HG03175 (cell line): ENCODE measurements around the gene XCL2.
"Not testable (repeated sequence)": the region's sequence is repeated elsewhere in the genome, so short reads cannot be mapped to it uniquely, and the experiment has no call there.

Source experiments
- ATAC-seq: cut with Tn5 transposase; IDR thresholded peaks from one replicate; pipeline ENCODE4 v1.9.1; 2021; ENCODE audit warnings: mild to moderate bottlenecking, moderate library complexity; ENCODE audit not compliant: unreplicated experiment

The XCL2 gene, protein sequence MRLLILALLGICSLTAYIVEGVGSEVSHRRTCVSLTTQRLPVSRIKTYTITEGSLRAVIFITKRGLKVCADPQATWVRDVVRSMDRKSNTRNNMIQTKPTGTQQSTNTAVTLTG

DNA sequence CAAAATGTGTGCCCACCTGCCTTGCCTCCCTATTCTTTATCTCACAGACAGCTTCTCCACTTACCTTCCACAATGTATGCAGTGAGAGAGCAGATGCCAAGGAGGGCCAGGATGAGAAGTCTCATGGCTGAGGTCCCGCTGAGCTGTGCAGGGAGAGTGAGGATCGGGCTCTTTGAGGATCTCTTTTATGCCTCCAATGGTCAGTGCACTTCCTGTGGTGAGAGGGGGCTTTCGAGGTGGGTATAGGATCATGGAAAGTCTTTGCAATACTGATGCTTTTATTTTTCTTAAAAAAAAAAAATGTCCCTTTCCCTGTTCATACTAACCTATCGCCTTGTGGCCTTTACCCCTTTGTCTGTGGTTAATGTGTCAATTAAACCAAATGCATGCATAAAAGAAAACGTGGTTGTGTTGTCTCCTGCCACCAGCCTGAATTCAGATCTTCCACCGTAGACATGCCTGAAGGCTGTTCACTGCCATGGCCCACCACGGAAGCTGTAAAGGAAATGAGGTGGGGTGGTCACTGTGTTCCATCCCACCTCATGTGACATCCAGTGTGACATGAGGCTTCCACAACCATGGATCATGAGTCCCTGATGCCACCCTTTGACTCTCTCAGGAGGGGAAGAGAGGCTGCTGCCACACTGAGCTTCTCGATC lies at the start of gene XCL2:
Gene XCL2, minus strand, starts transcription at position 158 of the 659 bp plus-strand sequence. Its CDS starts 33 bp downstream, at position 125.
- not testable (repeated sequence) for ATAC-seq

DNA sequence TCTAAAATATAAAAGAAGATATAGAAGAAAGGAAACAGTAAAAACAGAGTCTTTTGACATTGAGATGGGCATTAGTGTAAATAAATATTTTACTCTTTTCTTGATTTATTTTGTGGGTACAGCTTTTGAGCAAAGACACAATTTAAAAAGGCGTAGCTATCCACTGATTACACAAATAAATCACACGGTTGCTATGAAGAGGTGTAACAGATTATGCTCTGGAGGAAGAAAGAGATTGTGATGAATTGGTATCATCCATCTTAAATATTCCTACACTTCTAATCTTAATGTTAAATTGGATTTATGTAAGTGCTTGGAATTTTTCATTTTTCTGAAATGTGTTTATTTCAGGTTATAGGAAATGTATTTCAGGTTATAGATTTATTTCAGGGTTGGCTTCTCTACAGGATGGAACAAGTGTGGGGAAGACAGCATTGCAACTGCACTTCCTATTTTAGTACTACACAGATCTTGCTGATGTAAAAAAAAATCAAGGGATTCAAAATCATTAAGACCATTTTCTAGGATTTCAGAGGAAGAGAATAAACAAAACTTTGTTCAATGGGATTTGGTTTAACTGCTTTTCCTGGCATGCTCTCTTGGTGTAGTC lies 47.9 kb upstream of the XCL2 start:
- ATAC-seq = no peak

DNA sequence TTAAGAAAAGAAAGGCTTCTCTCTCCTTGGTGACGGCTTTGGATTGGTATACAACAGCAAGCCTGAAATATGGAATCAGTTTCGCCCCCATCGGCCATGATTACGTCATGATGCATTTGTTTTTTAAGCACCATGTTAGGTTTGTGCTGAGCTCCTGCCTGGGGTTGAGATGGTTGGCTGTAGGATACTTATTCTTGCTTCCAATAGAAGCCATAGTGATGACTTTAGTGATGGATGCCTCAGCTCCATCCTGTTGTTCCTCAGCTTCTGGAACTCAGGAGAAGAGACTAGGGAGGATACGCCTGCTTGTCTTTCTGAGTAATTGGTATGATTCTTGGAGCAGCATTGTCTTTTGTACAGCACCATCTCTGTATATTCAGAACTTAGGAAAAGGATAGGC lies 47.3 kb upstream of the XCL2 start:
- ATAC-seq = no peak

DNA sequence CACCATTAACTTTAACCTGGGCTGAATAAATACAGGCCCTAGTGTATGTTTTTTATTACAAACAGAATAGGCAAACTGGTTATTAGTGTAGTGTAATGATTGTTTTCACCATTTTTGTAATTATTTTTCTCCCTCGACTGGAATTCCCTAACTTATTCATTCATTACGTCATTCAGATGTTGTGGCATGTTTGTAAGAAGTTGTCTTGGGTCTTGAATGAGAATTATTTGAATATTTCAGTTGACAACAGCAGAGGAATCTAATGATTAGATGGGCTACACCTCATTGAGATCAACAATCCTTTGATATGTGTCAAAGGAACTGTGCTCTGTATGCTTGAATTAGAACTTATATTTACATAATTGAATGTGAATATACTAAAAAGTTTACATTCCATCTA lies 45.4 kb upstream of the XCL2 start:
- no peak for ATAC-seq

DNA sequence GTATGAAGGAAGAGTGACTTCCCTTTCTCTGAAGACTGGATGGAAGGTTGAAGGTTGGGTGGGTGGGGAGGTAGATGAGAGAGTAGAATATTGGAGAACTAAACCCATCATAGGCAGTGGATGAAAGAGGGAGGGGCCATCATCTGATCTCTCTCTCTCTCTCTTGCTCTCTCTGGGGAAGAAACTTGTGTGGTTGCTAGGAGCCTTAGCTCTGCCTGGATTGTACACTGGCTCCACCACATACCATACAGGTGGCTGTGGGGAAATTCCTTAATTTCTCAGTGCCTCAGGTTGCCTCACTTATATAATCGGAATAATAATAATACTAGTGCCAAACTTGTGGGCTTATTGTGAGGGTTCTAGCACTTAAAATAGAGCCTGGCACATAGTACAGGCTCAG lies 42.1 kb upstream of the XCL2 start:
- ATAC-seq = no peak

DNA sequence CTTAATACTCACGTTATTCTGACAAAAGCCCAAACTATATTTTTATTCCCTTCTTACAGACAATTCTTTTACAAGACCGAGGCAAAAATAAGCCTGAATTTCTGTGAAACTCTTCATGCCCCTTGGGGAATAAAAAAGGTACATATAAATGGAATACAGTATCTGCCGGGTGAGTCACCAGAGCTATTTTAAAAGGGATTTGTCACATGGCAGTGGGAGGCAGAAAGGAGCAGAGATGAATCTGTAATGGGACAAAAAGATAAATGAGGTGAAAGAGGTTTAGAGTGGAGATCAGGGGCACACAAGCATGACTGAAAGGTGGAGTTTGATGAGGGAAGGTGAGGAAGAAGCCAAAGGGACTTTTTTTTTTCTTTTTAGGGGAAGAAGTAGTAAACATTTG lies 41.4 kb upstream of the XCL2 start:
- no peak for ATAC-seq

DNA sequence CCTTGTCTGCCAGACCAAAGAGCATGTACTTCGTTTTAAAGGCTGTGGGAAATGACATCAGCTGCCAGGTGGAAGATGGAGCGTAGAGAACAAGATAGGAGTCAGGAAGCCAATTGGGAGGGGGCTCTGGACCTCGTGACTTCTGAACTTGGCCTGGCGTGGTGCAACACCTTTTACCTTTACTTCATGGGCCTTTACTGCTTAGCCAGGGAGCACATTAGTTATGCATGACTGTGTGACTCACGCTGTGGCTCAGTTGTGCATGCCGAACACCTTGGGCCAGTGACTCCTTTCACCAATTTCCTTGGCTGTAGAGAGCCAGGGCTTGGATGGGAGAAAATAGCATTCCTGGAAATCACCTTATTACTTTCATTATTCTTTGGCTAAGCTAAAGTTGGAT lies 39.8 kb upstream of the XCL2 start:
- no peak for ATAC-seq

DNA sequence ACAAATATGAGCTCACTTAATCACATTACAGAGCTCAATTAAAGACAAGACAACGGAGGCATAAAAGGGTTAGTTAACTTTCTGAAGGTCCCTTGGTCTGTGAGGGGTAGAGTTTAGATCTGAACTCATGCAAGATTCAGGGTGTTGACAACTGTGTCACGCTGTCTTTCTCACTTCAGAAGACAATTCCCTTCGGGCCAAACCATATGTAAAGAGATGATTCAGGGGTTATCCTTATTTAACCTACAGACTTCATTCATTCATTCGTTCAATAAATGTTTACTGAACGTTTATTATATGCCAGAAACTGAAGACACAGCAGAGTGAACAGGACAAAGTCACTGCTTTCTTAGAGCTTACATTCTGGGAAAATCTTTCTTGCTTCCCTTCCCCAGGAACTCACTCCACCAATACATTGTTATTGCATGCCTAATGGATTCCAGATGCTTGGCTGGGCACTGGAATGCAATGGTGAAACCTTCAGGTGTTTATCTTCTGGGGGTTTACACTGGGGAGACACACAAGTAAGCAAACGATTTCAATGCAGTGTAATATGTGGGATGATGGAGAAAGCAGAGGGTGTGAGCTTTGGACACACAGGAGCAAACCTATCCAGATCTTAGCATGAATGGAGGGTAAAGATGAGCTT lies 39.0 kb upstream of the XCL2 start:
- no peak for ATAC-seq

DNA sequence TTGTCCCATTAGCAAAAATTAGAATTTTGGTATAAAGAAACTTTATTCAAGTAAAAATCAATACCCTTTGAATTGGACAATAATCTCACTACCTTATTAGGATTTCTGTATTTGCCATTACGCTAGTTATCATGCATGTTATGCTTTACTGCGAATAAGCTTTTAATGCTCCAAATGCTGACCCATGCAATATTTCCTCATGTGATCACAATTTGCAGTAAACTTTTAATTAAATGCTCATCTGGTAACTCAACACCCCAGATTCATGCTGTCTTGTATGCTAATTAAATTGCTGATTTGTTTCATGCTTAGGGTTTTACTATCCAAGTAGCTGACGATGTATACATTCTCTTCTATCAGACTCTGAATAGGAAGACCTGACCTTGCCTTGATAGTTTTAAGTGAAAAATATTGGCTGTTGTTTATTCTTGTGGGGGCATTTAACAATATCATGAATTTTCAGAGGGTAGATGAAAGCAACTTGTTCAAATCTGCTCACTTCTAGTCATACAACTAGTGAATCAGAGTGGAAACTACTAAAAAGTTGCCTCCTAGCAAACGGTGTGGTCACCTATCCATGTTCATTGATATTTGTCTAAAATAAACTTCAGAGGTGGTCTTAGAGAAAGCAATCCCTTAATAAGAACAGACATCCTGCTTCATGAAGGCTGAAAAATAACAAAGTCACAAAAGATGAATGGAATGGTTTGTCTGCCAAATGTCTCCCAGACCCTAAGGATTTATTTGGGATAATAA lies 38.2 kb upstream of the XCL2 start:
- no peak for ATAC-seq

DNA sequence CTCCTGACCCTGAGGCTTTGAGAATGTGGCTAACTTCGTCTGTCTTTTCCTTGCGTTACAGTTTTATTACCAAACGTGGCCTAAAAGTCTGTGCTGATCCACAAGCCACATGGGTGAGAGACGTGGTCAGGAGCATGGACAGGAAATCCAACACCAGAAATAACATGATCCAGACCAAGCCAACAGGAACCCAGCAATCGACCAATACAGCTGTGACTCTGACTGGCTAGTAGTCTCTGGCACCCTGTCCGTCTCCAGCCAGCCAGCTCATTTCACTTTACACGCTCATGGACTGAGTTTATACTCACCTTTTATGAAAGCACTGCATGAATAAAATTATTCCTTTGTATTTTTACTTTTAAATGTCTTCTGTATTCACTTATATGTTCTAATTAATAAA lies 37.2 kb upstream of the XCL2 start:
- not testable (repeated sequence) for ATAC-seq

DNA sequence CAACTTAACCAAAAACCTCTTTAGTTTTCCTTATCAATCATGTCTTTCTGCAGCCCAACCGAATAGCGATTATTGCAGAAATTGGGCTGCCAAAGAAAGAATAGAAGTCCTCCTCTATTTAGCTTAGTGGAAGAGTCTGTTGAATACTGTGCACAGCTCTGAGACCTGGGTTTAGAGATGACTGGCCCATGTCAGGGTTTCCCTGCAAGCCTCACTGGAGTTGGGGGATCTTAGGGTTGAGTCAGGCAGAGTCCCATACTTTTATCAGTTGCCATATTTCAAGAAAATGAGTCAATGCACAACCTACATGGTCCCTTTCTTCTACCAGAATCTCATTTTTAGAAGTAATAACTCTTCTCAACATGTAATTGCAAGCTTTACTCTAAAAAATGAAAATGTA lies 36.5 kb upstream of the XCL2 start:
- not testable (repeated sequence) for ATAC-seq

DNA sequence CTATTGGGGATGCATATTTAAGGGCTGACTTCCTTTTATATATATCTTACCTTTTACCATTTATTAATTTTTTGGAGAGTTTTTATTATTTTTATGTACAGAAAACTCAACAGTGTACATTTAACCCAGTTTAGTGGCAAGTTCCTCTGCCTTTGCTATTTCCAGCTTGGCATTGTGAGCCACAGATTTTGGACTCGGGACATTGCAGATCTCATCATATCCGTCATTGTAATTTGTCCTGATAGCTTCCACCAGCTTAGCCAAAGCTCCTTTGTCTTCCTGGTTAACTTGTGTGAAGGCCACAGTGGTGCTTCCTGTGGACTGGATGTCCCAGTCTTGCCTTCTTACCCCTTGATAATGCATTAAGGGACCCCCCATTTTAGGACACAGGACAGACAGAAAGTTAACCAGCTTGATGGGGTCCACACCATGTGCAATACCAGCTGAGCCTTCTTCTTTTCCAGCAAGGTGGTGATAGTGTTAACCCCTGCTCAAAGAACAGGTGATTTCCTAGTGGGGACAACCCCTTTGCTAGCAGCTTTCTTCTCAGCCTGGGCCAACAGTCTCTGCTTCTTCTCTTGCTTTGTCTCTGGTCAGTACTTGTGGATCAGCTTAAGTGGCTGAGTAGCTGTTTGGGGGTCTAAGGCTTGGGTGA lies 34.9 kb upstream of the XCL2 start:
- not testable (repeated sequence) for ATAC-seq

DNA sequence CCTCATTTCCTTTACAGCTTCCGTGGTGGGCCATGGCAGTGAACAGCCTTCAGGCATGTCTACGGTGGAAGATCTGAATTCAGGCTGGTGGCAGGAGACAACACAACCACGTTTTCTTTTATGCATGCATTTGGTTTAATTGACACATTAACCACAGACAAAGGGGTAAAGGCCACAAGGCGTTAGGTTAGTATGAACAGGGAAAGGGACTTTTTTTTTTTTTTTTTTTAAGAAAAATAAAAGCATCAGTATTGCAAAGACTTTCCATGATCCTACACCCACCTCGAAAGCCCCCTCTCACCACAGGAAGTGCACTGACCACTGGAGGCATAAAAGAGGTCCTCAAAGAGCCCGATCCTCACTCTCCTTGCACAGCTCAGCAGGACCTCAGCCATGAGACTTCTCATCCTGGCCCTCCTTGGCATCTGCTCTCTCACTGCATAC lies 32.5 kb upstream of the XCL2 start, which contains the start of gene XCL1:
Gene XCL1, plus strand, starts transcription at position 361 of the 444 bp plus-strand sequence. Its CDS starts 33 bp downstream, at position 394.
- not testable (repeated sequence) for ATAC-seq

DNA sequence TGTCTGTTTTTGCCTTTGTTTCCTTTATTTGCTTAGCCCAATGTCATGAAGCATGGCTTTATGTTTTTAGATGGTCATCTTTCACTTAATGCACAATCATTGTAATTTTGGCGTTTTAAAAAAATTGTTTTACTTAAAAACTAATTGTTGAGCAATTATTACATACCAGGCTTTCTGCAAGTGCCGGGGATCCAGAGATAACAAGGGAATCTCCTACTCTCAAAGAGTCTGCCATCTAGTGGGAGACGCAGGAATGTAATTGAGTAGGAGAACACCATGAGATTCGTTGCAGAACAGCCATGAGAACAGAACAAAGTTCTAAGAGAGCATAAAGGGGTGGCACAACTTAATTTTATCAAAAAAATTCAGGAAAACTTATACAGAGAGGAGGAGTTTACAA lies 30.4 kb upstream of the XCL2 start:
- not testable (repeated sequence) for ATAC-seq

DNA sequence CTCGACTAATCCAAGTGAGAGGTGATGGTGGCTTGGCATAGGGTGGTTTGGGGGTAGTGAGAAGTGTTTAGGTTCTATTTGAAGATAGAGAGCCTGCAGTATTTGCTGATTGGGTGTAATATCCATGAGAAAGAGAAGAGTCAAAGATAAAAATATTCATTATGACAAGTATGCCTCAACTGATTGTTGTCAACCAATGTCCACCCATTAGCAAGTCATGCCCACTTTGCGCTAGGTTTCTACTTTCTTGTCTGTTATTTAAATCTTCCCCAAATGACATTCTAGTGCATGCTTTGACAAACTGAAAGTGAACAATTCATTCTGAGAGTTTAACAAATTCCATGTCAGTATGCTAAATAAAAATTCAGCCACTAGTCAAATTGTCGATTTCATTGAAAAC lies 28.8 kb upstream of the XCL2 start:
- no peak for ATAC-seq

DNA sequence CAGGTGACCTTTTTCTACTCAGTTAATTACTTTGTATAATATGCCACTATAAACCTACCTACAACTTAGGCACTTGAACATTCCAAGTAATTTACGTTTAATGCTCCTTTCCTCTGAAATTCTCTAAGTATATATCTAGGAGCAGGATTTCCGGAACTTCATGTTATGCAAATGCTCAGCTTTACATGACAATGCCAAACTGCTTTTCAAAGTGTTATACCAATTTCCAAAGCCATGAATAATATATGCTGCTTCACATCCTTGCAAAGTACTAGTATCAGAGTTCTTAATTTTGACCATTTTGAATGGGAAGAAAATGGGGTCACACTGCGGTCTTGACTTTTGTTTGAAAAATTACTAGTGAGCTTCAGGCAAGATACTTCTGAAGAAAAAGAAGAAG lies 26.9 kb upstream of the XCL2 start:
- no peak for ATAC-seq

DNA sequence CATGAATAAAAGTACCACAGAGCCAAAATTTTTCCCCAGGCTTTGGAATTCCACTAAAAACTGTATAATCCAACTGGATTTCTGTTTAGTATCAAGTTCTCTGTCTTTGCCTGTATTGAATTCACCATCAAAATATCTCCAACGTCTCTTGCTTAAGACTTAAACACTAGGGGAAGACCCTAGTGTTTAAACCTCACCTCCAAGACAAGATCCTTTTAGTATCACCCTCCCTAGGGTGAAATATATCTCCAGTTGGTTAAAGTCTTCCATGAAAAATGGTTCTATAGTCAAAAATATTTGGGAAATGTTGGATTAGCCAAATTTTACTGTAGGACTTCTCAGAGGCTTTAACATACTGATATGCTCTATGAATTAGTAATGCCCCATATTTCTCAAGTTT lies 24.5 kb upstream of the XCL2 start:
- ATAC-seq = no peak

DNA sequence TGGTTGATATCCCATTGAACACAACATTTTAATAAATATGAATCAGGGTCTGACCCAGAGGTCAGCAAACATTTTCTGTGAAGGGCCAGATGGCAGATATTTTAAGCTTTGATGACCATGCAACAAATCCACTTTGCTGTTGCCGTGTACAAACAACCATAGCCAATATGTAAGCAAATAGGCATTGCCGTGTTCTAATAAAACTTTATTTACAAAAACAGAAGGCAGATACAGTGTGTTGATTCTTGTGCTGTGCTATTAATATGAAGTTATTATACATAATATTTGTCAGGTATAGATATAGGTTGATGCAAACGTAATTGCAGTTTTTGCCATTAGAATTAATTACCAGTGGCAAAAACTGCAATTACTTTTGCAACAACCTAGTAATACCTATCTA lies 23.8 kb upstream of the XCL2 start:
- no peak for ATAC-seq

DNA sequence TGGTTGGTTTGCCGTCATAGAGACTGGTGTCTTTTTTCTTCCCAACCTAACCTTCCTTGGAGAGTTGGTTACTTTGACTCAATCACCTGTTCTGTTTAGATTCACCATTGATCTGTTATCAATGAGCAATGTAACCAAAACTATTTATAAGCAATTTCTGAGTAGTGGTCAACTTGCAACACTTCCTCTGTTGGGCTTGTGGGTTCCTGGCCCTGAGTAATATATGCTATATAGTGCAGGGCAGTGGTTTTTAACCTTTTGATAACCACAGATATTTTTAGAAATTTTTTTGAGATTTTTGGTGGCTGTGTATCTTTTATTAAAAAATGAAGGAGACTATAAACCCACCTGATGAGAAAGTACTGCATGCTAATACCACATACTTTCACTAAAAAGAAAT lies 23.2 kb upstream of the XCL2 start:
- peak; percentile 39 for ATAC-seq

DNA sequence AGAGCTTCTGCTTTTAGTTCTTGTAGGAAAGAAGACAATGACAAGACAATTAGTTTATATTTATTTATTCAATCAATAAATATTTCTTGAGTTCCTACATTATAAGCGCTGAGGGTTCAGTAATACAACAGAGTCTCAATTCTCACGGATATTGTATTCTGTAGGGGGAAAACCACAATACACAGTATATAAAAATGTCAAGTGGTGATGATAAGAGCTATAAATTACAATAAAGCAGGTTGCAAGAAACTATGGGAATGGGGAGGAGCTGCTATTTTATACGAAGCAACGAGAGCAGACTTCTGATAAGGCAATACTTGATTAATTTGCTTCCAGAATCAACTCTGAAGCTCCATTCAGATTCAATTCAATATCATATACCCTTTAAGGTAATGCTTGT lies 22.0 kb upstream of the XCL2 start:
- no peak for ATAC-seq

DNA sequence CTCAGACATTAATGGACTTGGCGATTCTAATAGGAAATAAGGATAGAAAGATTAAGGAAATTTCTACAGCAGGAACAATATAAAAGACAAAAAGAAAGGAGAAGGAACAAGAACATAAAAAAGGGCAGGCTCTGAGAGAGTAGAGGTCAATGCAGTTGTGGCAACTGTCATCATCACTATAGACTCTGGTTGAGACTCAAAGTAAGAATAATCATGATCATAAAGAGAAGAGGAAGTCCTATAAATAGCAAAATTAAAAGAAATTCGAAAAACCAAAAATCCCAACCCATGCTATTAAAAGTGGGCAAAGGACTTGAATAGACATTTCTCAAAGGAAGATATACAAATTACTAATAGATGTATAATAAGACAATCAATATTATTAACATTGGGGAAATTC lies 18.2 kb upstream of the XCL2 start:
- no peak for ATAC-seq
